NCI-H146 treated with DMSO at 0.1 percent for 48 hours (cell line): ENCODE data around the gene AOAH.
"Not testable (repeated sequence)": the region's sequence is repeated elsewhere in the genome, so short reads cannot be mapped to it uniquely, and the experiment has no call there.

Experiments
- DNase-seq: peaks from one replicate; lab custom pipeline; 2025; ENCODE audit not compliant: unreplicated experiment; lab: John Stamatoyannopoulos, UW

Gene AOAH

GRCh38 chr7:36514289-36515243 is 209.7 kb downstream of the AOAH start:
- peak; percentile 13 for DNase-seq

GRCh38 chr7:36513393-36513792 is 210.9 kb downstream of the AOAH start:
- DNase-seq: no peak

- no peak for DNase-seq
These were observed 211.7 kb downstream of the AOAH start for GRCh38 chr7:36512616-36513015.

- no peak for DNase-seq
These were observed 214.3 kb downstream of the AOAH start for GRCh38 chr7:36509962-36510361.

GRCh38 chr7:36507475-36508440 is 216.5 kb downstream of the AOAH start:
- no peak for DNase-seq

- no peak for DNase-seq
These were observed 217.5 kb downstream of the AOAH start for GRCh38 chr7:36506820-36507219.

GRCh38 chr7:36506130-36506798 is 218.0 kb downstream of the AOAH start:
- DNase-seq: no peak

GRCh38 chr7:36504617-36505016 is 219.7 kb downstream of the AOAH start:
- DNase-seq: not testable (repeated sequence)

GRCh38 chr7:36504216-36504615 is 220.1 kb downstream of the AOAH start:
- not testable (repeated sequence) for DNase-seq

- DNase-seq: no peak
These were observed 226.5 kb downstream of the AOAH start for GRCh38 chr7:36497775-36498174.

- not testable (repeated sequence) for DNase-seq
These were observed 227.1 kb downstream of the AOAH start for GRCh38 chr7:36497176-36497575.

GRCh38 chr7:36496576-36496975 is 227.7 kb downstream of the AOAH start:
- DNase-seq: no peak

- DNase-seq: no peak
These were observed 233.0 kb downstream of the AOAH start for GRCh38 chr7:36491317-36491716.

- no peak for DNase-seq
These were observed 233.9 kb downstream of the AOAH start for GRCh38 chr7:36490419-36490830.

- DNase-seq: not testable (repeated sequence)
These were observed 235.6 kb downstream of the AOAH start for GRCh38 chr7:36488672-36489071.

- DNase-seq: peak; percentile 66
These were observed 236.4 kb downstream of the AOAH start for GRCh38 chr7:36487756-36488336.

- no peak for DNase-seq
These were observed 238.0 kb downstream of the AOAH start for GRCh38 chr7:36486336-36486735.

- DNase-seq: no peak
These were observed 240.0 kb downstream of the AOAH start for GRCh38 chr7:36484265-36484664.

GRCh38 chr7:36483853-36484252 is 240.4 kb downstream of the AOAH start:
- not testable (repeated sequence) for DNase-seq

- no peak for DNase-seq
These were observed 245.5 kb downstream of the AOAH start for GRCh38 chr7:36478745-36479144.

GRCh38 chr7:36475381-36475780 is 248.9 kb downstream of the AOAH start:
- no peak for DNase-seq
